Testis (tissue), 2 donors: Measurements from ENCODE around the gene NUP188.

Experiments
- POLR2A ChIP-seq: fragments of 450-650 bp; IDR thresholded peaks from one replicate; pipeline ENCODE4 v1.6.1; 2017; ENCODE audit warnings: antibody characterized with exemption, mild to moderate bottlenecking, moderate library complexity
- TF ChIP-seq, protein P1 (sequence below), 3 experiments: fragments of 450-650 bp in 2 of 3; fragments of 200-600 bp in 1 of 3; sonication (generic) in 1 of 3; IDR thresholded peaks; one replicate each; pipeline ENCODE4 v1.5.1; 2016 to 2019; ENCODE audit warnings: antibody characterized with exemption in 3 of 3, mild to moderate bottlenecking in 2 of 3, moderate library complexity in 1 of 3

- TF ChIP-seq, protein P1, sequence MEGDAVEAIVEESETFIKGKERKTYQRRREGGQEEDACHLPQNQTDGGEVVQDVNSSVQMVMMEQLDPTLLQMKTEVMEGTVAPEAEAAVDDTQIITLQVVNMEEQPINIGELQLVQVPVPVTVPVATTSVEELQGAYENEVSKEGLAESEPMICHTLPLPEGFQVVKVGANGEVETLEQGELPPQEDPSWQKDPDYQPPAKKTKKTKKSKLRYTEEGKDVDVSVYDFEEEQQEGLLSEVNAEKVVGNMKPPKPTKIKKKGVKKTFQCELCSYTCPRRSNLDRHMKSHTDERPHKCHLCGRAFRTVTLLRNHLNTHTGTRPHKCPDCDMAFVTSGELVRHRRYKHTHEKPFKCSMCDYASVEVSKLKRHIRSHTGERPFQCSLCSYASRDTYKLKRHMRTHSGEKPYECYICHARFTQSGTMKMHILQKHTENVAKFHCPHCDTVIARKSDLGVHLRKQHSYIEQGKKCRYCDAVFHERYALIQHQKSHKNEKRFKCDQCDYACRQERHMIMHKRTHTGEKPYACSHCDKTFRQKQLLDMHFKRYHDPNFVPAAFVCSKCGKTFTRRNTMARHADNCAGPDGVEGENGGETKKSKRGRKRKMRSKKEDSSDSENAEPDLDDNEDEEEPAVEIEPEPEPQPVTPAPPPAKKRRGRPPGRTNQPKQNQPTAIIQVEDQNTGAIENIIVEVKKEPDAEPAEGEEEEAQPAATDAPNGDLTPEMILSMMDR (IDR thresholded peaks at IDR 0.05), result no peak
- no peak for TF ChIP-seq POLR2A
Measured at GRCh38 chr9:128921881-128922763, 25.4 kb upstream of the NUP188 start.
